Progenitor cell of endocrine pancreas (in vitro differentiated cells): ENCODE data around the gene ZNF407. TPM values are rescaled to one million over a fixed set of nuclear protein-coding genes. Genes with fewer than 3 reads are reported as not detected.

Source experiments
- DNase-seq: peaks from one replicate; pipeline ENCODE4 v3.0.0; 2021; ENCODE audit warnings: low spot score; ENCODE audit not compliant: unreplicated experiment
- H3K27ac Mint-ChIP-seq: 2 replicates; pipeline ENCODE4 v1.8.0; 2021; ENCODE audit warnings: mild to moderate bottlenecking, moderate library complexity, mixed read lengths
- H3K27me3 Mint-ChIP-seq: 2 replicates; pipeline ENCODE4 v1.8.0; 2021; ENCODE audit warnings: mixed read lengths
- H3K36me3 Mint-ChIP-seq: 2 replicates; pipeline ENCODE4 v1.8.0; 2022; ENCODE audit warnings: mixed read lengths; ENCODE audit not compliant: insufficient read depth
- H3K4me1 Mint-ChIP-seq: 2 replicates; pipeline ENCODE4 v1.8.0; 2021; ENCODE audit warnings: low read depth, mixed read lengths
- H3K4me3 Mint-ChIP-seq: 2 replicates; pipeline ENCODE4 v1.8.0; 2021; ENCODE audit warnings: low read depth, mild to moderate bottlenecking, moderate library complexity, mixed read lengths
- H3K9me3 Mint-ChIP-seq: 2 replicates; pipeline ENCODE4 v1.8.0; 2021; ENCODE audit warnings: low read depth, mixed read lengths
- CTCF ChIP-seq: fragments of 200-600 bp; sonication (generic); IDR thresholded peaks from one replicate; pipeline ENCODE4 v1.5.0; 2021; ENCODE audit warnings: antibody characterized with exemption, mild to moderate bottlenecking; ENCODE audit not compliant: unreplicated experiment
- total RNA-seq: library from RNA; stranded (reverse); gene quantifications from 2 replicates; pipeline ENCODE4 v1.2.1, GENCODE V29; 2021

The ZNF407 gene
- total RNA-seq, 1 donor from 2014 or later = 18.1 TPM

DNA sequence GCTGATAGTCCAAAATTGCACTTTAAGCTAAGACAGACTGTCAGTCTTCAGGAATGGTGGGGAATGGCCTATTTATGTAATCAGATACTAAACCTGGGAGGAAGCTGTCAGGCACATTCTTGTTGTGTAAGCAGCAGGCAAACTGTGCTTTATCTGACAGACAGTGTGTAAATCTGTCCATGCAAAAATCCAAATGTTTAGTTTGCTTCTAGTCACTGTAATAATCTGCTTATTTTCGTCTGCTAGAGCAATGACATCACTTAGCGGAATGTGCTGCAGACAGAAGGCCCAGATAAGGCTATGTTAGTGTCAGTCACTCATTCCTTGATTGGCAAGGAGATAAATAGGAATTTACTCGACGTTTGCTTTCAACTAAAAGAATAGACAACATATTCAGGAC, 263.5 kb downstream of the ZNF407 start:
- Mint-ChIP-seq H3K36me3 (no peaks in the 10 kb centered on the region), H3K9me3 (no peaks in the 10 kb centered on the region), H3K4me3 (no peak overlapping the region), H3K4me1 (peaks cover 2% of the 10 kb centered on the region), H3K27me3 (no peaks in the 10 kb centered on the region), H3K27ac (no peak overlapping the region)
- no peak for TF ChIP-seq CTCF
- no peak for DNase-seq

DNA sequence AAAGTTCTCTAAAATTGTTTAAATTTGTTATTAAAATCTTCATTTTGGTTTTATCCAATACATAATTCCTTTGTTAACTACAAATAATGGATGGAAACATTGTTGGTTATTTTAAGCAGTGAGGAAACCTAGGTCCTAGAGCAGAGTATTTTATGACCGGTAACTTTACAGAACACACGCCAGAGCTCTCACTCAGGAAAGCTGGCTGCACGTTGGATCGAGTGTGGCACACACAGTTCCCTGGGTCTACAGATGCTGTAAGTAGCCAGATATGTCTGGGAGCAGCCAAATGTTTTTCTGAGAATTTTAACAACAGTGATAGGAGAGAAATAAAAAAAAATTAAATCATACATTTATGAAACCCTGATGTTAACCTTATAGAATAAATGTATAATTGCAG, 264.4 kb downstream of the ZNF407 start:
- H3K27ac Mint-ChIP-seq = no peak overlapping the region
- no peaks in the 10 kb centered on the region for H3K27me3 Mint-ChIP-seq
- H3K36me3 Mint-ChIP-seq = no peaks in the 10 kb centered on the region
- H3K4me1 Mint-ChIP-seq = peaks cover 2% of the 10 kb centered on the region
- no peaks in the 10 kb centered on the region for H3K9me3 Mint-ChIP-seq
- no peak for DNase-seq
- H3K4me3 Mint-ChIP-seq = no peak overlapping the region
- TF ChIP-seq CTCF = no peak

- no peak for DNase-seq
- H3K27ac Mint-ChIP-seq = no peak overlapping the region
- no peaks in the 10 kb centered on the region for H3K9me3 Mint-ChIP-seq
- no peak overlapping the region for H3K4me3 Mint-ChIP-seq
- H3K4me1 Mint-ChIP-seq = peaks cover 2% of the 10 kb centered on the region
- no peaks in the 10 kb centered on the region for H3K36me3 Mint-ChIP-seq
- no peak for TF ChIP-seq CTCF
- no peaks in the 10 kb centered on the region for H3K27me3 Mint-ChIP-seq
Measured at GRCh38 chr18:74866577-74866976, 268.9 kb downstream of the ZNF407 start.

DNA sequence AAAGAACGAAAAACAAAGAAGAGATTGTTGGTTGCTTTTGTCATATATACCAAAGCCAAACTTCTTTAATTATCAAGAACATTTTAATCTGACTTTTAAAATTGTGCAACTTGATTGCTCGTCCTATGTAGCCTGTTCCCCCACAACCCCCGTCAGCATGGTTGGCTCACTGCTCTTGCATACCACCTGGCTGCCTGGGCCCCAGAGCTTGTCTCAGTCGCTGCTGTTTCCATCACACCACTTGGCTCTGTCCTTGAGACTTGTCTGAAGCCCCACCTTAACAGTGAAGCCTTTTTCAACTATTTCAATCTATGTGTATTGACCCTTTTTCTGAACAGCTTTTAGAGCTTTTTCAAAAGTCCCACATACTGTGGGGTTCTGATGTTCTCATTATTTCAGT, 270.8 kb downstream of the ZNF407 start:
- DNase-seq = no peak

DNA sequence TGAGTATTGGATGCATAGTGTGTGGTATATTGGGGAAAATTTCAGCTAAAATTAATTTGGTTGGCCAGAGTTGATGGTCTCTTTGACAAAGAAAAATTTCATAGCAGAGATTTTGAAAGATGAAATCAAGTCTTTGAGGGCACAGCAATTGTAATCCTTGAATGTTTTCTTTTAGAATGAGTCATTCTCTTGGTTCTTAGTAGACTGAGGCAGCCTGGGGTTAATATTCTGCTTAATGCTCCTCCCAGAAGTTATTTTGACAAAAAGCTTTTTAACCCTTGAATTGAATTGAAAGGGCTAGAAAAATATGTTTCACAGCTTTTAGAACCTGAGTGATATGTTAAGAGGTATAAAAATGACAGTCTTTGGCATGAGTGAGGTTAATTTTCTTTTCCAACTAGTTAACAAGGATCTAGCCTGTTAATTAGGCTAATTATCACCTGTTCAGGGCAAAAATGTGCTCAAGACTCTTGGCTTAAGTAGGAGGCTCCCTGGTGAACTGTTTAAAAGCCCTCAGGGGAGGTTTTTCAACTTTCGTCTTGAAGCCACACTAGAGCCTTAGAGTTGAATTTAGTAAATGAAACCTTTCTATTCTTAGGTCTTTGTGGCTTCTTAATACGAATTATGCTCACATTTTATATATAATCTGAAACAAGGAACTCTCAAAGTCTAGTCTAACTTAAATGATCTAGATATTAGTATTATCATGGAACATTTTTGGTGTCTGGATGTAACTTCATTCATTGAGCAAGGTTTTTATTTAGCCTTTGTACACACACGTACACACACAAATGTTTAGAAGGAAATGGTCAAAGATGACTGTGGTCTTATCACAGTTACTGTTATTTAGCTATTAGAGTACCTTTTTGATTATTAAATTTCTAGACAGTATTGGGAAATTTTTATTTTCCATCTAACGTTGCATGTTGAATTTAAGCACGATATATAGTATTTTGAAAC, 272.5 kb downstream of the ZNF407 start:
- Mint-ChIP-seq H3K9me3 (no peaks in the 10 kb centered on the region), H3K4me3 (no peak overlapping the region), H3K36me3 (no peaks in the 10 kb centered on the region), H3K4me1 (peaks cover 2% of the 10 kb centered on the region), H3K27me3 (no peaks in the 10 kb centered on the region), H3K27ac (no peak overlapping the region)
- no peak for TF ChIP-seq CTCF
- no peak for DNase-seq

More for the DNA sequence above, 270.8 kb downstream of the ZNF407 start:
- Mint-ChIP-seq H3K36me3 (no peaks in the 10 kb centered on the region), H3K4me1 (peaks cover 2% of the 10 kb centered on the region), H3K27me3 (no peaks in the 10 kb centered on the region), H3K4me3 (no peak overlapping the region), H3K9me3 (no peaks in the 10 kb centered on the region), H3K27ac (no peak overlapping the region)
- TF ChIP-seq CTCF = no peak
